ENCODE results near the gene PRKAA2. TPM values are rescaled to one million over a fixed set of nuclear protein-coding genes. Genes with fewer than 3 reads are reported as not detected.

PRKAA2 gene
- total RNA-seq, 2 experiments from 2014 or later = 0.02 TPM

GRCh38 chr1:56726706-56727105, 81.6 kb downstream of the PRKAA2 start:
- H3K4me1 Mint-ChIP-seq = no peaks in the 10 kb centered on the region
- DNase-seq = no peak
- H3K27ac Mint-ChIP-seq = no peak overlapping the region
- H3K27me3 Mint-ChIP-seq = peaks cover 31% of the 10 kb centered on the region
- no peaks in the 10 kb centered on the region for H3K9me3 Mint-ChIP-seq
- no peak overlapping the region for H3K4me3 Mint-ChIP-seq
- H3K36me3 Mint-ChIP-seq = no peaks in the 10 kb centered on the region

GRCh38 chr1:56728964-56729363, 83.8 kb downstream of the PRKAA2 start:
- H3K27ac Mint-ChIP-seq = no peak overlapping the region
- no peaks in the 10 kb centered on the region for H3K4me1 Mint-ChIP-seq
- no peaks in the 10 kb centered on the region for H3K36me3 Mint-ChIP-seq
- H3K27me3 Mint-ChIP-seq = peaks cover 33% of the 10 kb centered on the region
- no peak overlapping the region for H3K4me3 Mint-ChIP-seq
- no peak for DNase-seq
- H3K9me3 Mint-ChIP-seq = no peaks in the 10 kb centered on the region

- Mint-ChIP-seq H3K4me1 (no peaks in the 10 kb centered on the region), H3K27me3 (peaks cover 9% of the 10 kb centered on the region), H3K27ac (no peak overlapping the region), H3K36me3 (no peaks in the 10 kb centered on the region), H3K9me3 (peaks cover 4% of the 10 kb centered on the region), H3K4me3 (no peak overlapping the region)
- no peak for DNase-seq
These were observed 100.1 kb downstream of the PRKAA2 start for GRCh38 chr1:56745231-56745630.

GRCh38 chr1:56754708-56755479, 109.8 kb downstream of the PRKAA2 start:
- H3K9me3 Mint-ChIP-seq = no peaks in the 10 kb centered on the region
- H3K27me3 Mint-ChIP-seq = peaks cover 24% of the 10 kb centered on the region
- H3K4me3 Mint-ChIP-seq = no peak overlapping the region
- no peak overlapping the region for H3K27ac Mint-ChIP-seq
- DNase-seq = no peak
- peaks cover 6% of the 10 kb centered on the region for H3K4me1 Mint-ChIP-seq
- no peaks in the 10 kb centered on the region for H3K36me3 Mint-ChIP-seq

GRCh38 chr1:56755911-56756310, 110.8 kb downstream of the PRKAA2 start:
- DNase-seq = no peak
- no peak overlapping the region for H3K27ac Mint-ChIP-seq
- no peaks in the 10 kb centered on the region for H3K36me3 Mint-ChIP-seq
- H3K27me3 Mint-ChIP-seq = peaks cover 21% of the 10 kb centered on the region
- H3K4me1 Mint-ChIP-seq = peaks cover 6% of the 10 kb centered on the region
- H3K4me3 Mint-ChIP-seq = no peak overlapping the region
- H3K9me3 Mint-ChIP-seq = no peaks in the 10 kb centered on the region

- DNase-seq = no peak
- Mint-ChIP-seq H3K4me1 (peaks cover 6% of the 10 kb centered on the region), H3K36me3 (no peaks in the 10 kb centered on the region), H3K27me3 (peaks cover 10% of the 10 kb centered on the region), H3K9me3 (no peaks in the 10 kb centered on the region), H3K27ac (no peak overlapping the region), H3K4me3 (no peak overlapping the region)
These were observed 113.0 kb downstream of the PRKAA2 start for GRCh38 chr1:56758135-56758534.

GRCh38 chr1:56758794-56759193, 113.7 kb downstream of the PRKAA2 start:
- Mint-ChIP-seq H3K9me3 (no peaks in the 10 kb centered on the region), H3K4me3 (no peak overlapping the region), H3K36me3 (no peaks in the 10 kb centered on the region), H3K4me1 (peaks cover 6% of the 10 kb centered on the region), H3K27me3 (peaks cover 12% of the 10 kb centered on the region), H3K27ac (no peak overlapping the region)
- DNase-seq = no peak

Other genes with a start within 250 kb of the PRKAA2 start
- not detected for gene PLPP3, start 65.8 kb upstream of the PRKAA2 start, total RNA-seq
- gene FYB2, start 174.1 kb downstream of the PRKAA2 start, total RNA-seq = not detected
- not detected for gene C8A, start 209.5 kb downstream of the PRKAA2 start, total RNA-seq